Activated naive CD4-positive, alpha-beta T cell treated with Interleukin-2 at 50 U/mL for 16 hours (primary cell): ENCODE data around the gene DEAF1.
"Not testable (repeated sequence)": the region's sequence is repeated elsewhere in the genome, so short reads cannot be mapped to it uniquely, and the experiment has no call there.

ENCODE experiments used
- DNase-seq: peaks from one replicate; pipeline ENCODE4 v3.0.0-alpha.2; 2020

The DEAF1 gene, protein sequence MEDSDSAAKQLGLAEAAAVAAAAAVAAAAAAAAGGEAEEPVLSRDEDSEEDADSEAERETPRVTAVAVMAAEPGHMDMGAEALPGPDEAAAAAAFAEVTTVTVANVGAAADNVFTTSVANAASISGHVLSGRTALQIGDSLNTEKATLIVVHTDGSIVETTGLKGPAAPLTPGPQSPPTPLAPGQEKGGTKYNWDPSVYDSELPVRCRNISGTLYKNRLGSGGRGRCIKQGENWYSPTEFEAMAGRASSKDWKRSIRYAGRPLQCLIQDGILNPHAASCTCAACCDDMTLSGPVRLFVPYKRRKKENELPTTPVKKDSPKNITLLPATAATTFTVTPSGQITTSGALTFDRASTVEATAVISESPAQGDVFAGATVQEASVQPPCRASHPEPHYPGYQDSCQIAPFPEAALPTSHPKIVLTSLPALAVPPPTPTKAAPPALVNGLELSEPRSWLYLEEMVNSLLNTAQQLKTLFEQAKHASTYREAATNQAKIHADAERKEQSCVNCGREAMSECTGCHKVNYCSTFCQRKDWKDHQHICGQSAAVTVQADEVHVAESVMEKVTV

DNA sequence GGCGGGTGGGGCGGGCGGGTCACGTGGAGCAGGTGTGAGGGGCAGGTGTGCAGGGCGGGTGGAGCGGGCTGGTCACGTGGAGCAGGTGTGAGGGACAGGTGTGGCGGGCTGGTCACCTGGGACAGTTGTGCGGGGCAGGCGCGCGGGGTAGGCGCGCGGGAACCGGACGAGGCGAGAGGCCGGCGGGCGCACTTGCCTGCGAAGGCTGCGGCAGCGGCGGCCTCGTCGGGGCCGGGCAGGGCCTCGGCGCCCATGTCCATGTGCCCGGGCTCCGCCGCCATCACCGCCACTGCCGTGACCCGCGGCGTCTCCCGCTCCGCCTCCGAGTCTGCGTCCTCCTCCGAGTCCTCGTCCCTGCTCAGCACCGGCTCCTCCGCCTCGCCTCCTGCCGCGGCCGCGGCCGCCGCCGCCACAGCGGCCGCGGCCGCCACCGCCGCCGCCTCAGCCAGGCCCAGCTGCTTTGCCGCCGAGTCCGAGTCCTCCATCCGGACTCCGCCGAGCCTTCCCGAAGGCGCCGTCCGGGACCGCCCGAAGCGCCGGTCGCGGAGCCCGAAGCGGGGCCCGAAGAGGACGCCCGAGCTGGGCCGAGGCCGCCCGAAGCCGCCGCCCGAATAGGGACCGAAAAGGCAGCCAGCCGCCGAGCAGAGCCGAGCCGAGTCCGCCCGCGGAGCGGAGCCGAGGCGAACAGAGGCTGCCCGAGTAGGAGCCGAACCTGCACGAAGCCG lies at the start of gene DEAF1:
Gene DEAF1 (minus strand): TSS at position 660 of the 725 bp plus-strand sequence. CDS start 175 bp downstream, at position 485.
- peak; percentile 99 for DNase-seq

DNA sequence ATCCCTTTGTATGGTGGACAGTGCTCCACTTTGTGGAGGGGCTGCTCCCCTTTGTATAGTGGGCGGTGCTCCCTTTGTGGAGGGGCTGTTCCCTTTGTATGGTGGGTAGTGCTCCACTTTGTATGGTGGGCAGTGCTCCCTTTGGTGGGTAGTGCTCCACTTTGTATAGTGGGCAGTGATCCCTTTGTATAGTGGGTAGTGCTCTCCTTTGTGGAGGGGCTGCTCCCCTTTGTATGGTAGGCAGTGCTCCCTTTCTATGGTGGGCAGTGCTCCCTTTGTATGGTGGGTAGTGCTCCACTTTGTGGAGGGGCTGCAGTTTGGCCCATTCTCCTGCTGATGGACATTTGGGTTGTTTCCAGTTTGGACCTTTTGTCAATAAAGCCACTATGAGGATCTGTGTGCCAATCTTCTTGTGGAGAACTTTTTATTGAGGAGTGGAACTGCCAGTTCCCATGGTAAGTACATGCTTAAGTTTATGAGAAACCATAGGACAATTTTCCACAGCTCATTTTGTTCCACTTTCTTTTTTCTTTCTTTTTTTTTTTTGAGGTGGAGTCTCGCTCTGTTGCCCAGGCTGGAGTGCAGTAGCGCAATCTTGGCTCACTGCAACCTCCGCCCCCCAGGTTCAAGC lies 47.7 kb upstream of the DEAF1 start:
- no peak for DNase-seq

- DNase-seq, result no peak
Observed at GRCh38 chr11:742156-742546, 47.1 kb upstream of the DEAF1 start.

- not testable (repeated sequence) for DNase-seq
Observed at GRCh38 chr11:737899-738298, 42.9 kb upstream of the DEAF1 start.

- no peak for DNase-seq
Observed at GRCh38 chr11:737366-737765, 42.3 kb upstream of the DEAF1 start.

DNA sequence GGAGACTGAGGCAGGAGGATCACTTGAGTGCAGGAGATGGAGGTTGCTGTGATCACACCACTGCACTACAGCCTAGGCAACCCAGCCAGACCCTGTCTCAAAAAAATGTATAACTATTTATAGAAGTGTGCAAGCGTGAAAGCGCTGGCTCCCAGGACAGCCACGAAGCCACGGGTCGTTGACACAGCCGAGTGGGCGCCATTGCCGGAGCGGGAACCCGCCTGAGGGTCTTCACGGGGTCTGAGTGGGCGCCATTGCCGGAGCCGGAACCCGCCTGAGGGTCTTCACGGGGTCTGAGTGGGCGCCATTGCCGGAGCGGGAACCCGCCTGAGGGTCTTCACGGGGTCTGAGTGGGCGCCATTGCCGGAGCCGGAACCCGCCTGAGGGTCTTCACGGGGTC lies 39.5 kb upstream of the DEAF1 start:
- DNase-seq, result not testable (repeated sequence)

- no peak for DNase-seq
Observed at GRCh38 chr11:733072-733471, 38.0 kb upstream of the DEAF1 start.

GRCh38 chr11:729492-730074 lies 34.6 kb upstream of the DEAF1 start:
- DNase-seq, result no peak

DNA sequence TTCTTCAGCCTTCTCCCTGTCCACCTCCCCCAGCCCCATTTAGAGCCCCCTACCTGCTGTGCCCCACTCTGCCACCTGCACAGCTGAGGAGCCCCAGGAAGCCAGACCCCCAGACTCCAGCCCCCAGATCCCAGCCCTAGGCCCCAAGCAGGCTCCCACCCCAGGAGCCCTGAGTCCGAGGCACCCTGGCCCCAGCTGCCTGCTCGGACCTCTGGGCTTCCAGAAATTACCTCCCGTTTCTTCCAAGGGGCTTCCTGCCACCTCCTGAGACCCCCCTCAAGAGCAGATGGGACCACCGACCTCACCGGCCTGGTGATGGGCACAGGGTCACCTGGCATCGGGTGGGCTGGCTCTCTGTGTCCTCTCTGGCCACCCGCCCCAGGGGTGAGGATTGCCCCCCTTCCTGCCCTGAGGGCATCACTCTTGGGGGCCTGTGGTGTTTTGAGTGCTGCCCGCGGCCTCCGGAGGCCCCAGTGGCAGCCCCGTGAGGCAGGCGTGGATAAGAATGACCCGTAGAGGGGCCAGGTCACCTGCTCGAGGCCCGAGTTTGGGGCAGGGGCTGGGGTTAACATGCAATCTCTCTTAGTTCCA lies 34.0 kb upstream of the DEAF1 start:
- no peak for DNase-seq

DNA sequence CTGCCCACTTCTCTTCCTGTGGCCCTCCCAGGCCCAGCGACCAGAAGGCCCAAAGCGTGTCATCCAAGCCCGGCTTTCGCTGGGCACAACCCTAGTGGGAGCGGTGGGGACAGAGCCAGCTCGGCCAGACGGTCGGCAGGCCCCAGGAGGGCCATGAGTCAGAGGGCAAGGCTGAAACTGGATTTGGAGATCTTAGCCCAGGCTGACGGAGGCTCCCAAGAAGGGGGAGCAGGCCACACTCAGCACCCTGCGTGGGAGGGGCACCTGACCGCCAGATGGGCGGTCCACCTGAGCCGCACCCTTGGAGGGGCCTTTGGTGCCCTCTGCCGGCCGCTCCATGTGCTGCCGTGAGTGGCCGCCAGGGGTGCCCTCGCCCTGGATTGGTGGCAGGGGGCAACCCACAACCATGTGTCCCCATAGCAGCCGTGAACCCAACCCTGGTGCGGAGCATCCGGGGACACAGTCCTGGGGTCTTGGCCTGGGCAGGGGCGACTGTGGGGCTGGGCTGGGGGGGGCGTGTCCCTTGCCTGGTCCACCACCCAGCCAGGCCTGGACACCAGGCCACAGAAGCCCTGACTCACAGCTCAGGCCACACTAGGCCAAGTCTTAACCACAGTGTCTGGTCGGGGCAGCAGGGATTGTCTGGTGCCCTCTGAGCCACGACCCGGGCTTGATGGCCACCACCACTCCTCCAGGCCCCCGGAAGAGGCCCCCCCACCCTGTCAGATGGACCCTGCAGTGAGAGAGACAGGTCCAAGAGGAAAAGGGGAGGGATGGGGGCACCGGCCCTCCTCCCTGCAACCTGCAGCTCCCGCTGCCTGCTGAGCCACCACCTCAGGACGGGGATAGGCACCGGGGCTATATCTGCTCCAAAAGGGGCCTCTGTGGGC lies 33.1 kb upstream of the DEAF1 start:
- DNase-seq, result peak; percentile 84

GRCh38 chr11:727281-727701 lies 32.3 kb upstream of the DEAF1 start:
- DNase-seq, result no peak

DNA sequence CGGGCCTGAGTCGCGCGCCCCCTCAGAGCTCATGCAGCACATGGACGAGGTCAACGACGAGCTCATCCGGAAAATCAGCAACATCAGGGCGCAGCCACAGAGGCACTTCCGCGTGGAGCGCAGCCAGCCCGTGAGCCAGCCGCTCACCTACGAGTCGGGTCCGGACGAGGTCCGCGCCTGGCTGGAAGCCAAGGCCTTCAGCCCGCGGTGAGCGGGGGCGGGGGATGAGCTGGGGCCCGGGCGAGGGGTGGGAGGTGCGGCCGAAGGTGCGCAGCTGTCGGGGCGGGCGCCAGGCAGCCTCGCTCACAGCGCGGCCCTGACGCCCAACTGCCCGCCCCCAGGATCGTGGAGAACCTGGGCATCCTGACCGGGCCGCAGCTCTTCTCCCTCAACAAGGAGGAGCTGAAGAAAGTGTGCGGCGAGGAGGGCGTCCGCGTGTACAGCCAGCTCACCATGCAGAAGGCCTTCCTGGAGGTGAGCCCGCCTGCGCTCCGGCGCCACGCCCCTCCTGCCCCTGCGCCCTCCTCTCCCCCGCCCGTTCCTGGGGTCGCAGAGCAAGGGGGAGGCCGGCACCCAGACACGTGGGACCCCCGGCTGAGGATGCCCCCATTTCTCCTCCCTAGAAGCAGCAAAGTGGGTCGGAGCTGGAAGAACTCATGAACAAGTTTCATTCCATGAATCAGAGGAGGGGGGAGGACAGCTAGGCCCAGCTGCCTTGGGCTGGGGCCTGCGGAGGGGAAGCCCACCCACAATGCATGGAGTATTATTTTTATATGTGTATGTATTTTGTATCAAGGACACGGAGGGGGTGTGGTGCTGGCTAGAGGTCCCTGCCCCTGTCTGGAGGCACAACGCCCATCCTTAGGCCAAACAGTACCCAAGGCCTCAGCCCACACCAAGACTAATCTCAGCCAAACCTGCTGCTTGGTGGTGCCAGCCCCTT lies 31.5 kb upstream of the DEAF1 start:
- peak; percentile 56 for DNase-seq

GRCh38 chr11:725624-726202 lies 30.7 kb upstream of the DEAF1 start:
- no peak for DNase-seq

DNA sequence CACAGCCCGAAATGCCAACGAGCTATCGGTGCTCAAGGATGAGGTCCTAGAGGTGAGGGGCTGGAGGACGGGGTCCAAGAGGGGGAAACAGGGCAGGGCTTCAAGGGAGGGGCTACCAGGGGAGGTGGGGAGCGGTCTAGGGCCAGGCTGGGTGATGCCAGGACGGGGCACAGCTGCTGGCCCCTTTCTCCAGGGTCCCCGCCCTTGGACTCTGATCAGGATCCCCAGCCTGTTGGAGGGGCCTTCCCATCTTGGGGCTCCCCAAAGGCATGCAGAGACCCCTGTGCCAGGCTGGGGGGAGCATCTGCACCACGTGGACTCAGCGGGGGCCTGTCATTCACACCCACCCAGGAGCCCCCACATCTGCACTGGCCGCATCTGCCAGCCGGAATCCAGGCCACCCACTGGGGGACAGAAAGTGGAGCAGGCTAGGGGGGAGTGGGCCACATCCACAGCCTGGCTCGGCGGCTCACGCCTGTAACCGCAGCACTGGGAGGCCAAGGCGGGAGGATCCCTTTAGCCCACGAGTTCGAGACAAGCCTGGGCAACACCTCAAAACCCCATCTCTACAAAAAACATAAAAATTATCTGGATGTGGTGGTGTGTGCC lies 29.9 kb upstream of the DEAF1 start:
- DNase-seq, result no peak

- peak; percentile 29 for DNase-seq
Observed at GRCh38 chr11:724049-724777, 29.2 kb upstream of the DEAF1 start.

DNA sequence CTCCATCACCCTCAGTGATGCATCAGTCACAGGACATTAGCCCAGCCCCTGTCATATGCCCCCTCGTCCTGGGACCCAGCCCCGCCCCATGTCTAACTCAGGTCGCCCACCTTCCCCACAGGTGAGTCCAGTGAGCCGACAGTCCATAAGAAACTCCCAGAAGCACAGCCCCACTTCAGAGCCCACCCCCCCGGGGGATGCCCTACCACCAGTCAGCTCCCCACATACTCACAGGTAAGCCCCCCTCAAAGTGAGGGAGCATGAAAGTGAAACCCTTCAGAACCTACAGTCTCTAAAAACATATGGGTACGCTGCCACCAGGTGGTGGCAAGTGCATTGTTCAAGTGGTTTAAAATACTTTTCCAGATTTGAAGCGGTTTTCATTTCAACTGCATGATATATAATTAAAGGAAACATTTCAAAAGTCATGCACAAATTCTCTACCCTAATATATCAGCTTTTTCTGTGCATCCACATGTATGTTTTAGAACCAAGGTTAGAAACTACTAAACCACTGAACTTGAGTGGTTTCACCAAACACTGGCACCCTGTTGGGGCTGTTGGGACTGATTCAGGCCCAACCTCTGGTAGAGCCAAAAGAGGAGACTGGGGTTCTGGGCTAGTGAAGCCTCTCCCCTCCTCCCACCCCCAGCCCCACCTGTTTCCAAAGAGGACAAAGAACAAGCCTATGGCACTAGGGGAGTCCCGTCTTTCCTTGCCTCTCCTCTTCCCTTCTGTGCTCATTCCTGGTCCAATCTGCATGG lies 28.3 kb upstream of the DEAF1 start:
- peak; percentile 40 for DNase-seq

GRCh38 chr11:722346-722811 lies 27.4 kb upstream of the DEAF1 start:
- DNase-seq, result no peak
